SK-N-SH (cell line): ENCODE data around the gene SETBP1.

Experiments
- GATA2 ChIP-seq: sonication (generic); formaldehyde crosslinking; IDR thresholded peaks from 2 replicates; pipeline ENCODE4 v1.5.0; 2020; ENCODE audit warnings: mild to moderate bottlenecking, missing genetic modification reagents
- TAF1 ChIP-seq: IDR thresholded peaks from 2 replicates; pipeline ENCODE4 v1.6.1; 2012; ENCODE audit warnings: low read depth, mild to moderate bottlenecking, low read length, moderate library complexity, borderline replicate concordance
- TF ChIP-seq, protein P1 (sequence below): fragments of 200-600 bp; sonication (generic); IDR thresholded peaks from 2 replicates; pipeline ENCODE4 v1.6.1; 2017; ENCODE audit warnings: antibody characterized with exemption, mild to moderate bottlenecking, moderate library complexity
- TF ChIP-seq, protein P2 (sequence below): IDR thresholded peaks from 2 replicates; pipeline ENCODE4 v1.4.0; 2012; ENCODE audit warnings: low read depth, borderline replicate concordance
- TF ChIP-seq, protein P3 (sequence below): IDR thresholded peaks from 2 replicates; pipeline ENCODE4 v1.4.0; 2012; ENCODE audit warnings: low read depth
- TF ChIP-seq, protein P4 (sequence below): IDR thresholded peaks from 2 replicates; pipeline ENCODE4 v1.6.1; 2012; ENCODE audit warnings: mild to moderate bottlenecking, low read depth, low read length, moderate library complexity

DNA sequence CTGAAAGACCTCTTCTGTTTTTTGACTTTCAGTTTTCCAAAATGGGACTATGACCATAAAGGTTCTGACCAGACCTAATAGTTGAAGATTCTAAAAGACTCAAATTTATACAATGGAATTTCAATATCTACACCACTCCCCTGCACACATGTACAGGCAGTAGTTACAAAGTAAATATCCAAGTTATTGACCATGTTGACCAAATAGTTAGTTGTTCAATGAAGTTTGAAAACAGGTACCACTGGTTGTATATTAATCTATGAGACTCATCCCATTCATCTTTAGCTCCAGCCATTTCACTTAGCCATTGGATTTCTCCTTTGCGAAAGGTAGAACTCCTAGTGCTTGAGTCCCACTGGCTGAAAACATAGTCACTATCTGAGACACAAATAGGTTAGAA, 277.4 kb downstream of the SETBP1 start:
- TF ChIP-seq, protein P1, sequence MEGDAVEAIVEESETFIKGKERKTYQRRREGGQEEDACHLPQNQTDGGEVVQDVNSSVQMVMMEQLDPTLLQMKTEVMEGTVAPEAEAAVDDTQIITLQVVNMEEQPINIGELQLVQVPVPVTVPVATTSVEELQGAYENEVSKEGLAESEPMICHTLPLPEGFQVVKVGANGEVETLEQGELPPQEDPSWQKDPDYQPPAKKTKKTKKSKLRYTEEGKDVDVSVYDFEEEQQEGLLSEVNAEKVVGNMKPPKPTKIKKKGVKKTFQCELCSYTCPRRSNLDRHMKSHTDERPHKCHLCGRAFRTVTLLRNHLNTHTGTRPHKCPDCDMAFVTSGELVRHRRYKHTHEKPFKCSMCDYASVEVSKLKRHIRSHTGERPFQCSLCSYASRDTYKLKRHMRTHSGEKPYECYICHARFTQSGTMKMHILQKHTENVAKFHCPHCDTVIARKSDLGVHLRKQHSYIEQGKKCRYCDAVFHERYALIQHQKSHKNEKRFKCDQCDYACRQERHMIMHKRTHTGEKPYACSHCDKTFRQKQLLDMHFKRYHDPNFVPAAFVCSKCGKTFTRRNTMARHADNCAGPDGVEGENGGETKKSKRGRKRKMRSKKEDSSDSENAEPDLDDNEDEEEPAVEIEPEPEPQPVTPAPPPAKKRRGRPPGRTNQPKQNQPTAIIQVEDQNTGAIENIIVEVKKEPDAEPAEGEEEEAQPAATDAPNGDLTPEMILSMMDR = no peak
- TF ChIP-seq, protein P2, sequence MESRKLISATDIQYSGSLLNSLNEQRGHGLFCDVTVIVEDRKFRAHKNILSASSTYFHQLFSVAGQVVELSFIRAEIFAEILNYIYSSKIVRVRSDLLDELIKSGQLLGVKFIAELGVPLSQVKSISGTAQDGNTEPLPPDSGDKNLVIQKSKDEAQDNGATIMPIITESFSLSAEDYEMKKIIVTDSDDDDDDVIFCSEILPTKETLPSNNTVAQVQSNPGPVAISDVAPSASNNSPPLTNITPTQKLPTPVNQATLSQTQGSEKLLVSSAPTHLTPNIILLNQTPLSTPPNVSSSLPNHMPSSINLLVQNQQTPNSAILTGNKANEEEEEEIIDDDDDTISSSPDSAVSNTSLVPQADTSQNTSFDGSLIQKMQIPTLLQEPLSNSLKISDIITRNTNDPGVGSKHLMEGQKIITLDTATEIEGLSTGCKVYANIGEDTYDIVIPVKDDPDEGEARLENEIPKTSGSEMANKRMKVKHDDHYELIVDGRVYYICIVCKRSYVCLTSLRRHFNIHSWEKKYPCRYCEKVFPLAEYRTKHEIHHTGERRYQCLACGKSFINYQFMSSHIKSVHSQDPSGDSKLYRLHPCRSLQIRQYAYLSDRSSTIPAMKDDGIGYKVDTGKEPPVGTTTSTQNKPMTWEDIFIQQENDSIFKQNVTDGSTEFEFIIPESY = no peak
- TF ChIP-seq GATA2 (CRISPR knock-in tag) = no peak
- no peak for TF ChIP-seq TAF1
- TF ChIP-seq, protein P3, sequence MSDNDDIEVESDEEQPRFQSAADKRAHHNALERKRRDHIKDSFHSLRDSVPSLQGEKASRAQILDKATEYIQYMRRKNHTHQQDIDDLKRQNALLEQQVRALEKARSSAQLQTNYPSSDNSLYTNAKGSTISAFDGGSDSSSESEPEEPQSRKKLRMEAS = no peak
- TF ChIP-seq, protein P4, sequence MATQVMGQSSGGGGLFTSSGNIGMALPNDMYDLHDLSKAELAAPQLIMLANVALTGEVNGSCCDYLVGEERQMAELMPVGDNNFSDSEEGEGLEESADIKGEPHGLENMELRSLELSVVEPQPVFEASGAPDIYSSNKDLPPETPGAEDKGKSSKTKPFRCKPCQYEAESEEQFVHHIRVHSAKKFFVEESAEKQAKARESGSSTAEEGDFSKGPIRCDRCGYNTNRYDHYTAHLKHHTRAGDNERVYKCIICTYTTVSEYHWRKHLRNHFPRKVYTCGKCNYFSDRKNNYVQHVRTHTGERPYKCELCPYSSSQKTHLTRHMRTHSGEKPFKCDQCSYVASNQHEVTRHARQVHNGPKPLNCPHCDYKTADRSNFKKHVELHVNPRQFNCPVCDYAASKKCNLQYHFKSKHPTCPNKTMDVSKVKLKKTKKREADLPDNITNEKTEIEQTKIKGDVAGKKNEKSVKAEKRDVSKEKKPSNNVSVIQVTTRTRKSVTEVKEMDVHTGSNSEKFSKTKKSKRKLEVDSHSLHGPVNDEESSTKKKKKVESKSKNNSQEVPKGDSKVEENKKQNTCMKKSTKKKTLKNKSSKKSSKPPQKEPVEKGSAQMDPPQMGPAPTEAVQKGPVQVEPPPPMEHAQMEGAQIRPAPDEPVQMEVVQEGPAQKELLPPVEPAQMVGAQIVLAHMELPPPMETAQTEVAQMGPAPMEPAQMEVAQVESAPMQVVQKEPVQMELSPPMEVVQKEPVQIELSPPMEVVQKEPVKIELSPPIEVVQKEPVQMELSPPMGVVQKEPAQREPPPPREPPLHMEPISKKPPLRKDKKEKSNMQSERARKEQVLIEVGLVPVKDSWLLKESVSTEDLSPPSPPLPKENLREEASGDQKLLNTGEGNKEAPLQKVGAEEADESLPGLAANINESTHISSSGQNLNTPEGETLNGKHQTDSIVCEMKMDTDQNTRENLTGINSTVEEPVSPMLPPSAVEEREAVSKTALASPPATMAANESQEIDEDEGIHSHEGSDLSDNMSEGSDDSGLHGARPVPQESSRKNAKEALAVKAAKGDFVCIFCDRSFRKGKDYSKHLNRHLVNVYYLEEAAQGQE = no peak
